ENCODE data around the gene SPATA25.

DNA sequence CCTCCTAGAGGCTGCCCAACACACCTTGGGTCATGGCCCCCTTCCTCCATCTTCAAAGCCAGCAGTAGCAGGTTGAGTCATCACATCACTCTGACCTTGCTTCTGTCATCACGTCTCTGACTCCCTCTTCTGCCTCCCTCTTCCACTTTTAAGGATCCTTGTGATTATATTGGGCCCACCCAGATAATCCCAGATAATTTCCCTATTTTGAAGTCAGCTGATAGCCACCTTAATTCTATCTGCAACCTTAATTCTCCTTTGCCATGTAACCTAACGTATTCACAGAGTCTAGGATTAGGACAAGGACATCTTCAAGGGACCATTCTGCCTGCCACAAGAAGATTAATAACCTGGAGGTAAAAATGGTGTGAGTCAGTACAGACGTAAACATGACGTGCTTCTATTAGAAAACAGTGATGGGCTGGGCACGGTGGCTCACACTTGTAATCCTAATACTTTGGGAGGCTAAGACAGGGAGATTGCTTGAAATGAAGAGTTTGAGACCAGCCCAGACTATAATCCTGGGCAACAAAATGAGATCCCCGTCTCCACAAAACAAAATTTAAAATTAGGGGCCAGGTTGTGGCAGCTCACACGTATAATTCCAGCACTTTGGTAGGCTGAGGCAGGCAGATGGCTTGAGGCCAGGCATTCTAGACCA is 26.7 kb downstream of the SPATA25 start:
- TF ChIP-seq CTCF (IDR thresholded peaks at IDR 0.05), result no peak
- TF ChIP-seq ZFX (IDR thresholded peaks at IDR 0.05; ENCODE audit: borderline replicate concordance), result no peak
